DMS53 treated with DMSO at 0.1 percent for 48 hours (cell line): ENCODE results near the gene ADAM17.
"Not testable (repeated sequence)": the region's sequence is repeated elsewhere in the genome, so short reads cannot be mapped to it uniquely, and the experiment has no call there.

Experiments
- DNase-seq: peaks from one replicate; lab custom pipeline; 2025; ENCODE audit not compliant: unreplicated experiment; lab: John Stamatoyannopoulos, UW

ADAM17 gene

GRCh38 chr2:9555297-9556120 lies at the start of gene ADAM17:
TSS of gene ADAM17 (minus strand) at chr2:9555830. CDS start at chr2:9555605, 225 bp downstream.
- peak; percentile 85 for DNase-seq

GRCh38 chr2:9602412-9602811 lies 46.8 kb upstream of the ADAM17 start:
- no peak for DNase-seq

- no peak for DNase-seq
Observed at GRCh38 chr2:9601397-9601796, 45.8 kb upstream of the ADAM17 start.

GRCh38 chr2:9599430-9599829 lies 43.8 kb upstream of the ADAM17 start:
- DNase-seq, result no peak

- DNase-seq, result no peak
Observed at GRCh38 chr2:9596621-9597311, 41.1 kb upstream of the ADAM17 start.

GRCh38 chr2:9595746-9596145 lies 40.1 kb upstream of the ADAM17 start:
- no peak for DNase-seq

- not testable (repeated sequence) for DNase-seq
Observed at GRCh38 chr2:9595256-9595655, 39.6 kb upstream of the ADAM17 start.

GRCh38 chr2:9594366-9595054 lies 38.9 kb upstream of the ADAM17 start:
- DNase-seq, result no peak

GRCh38 chr2:9593925-9594324 lies 38.3 kb upstream of the ADAM17 start:
- no peak for DNase-seq

GRCh38 chr2:9592699-9593098 lies 37.1 kb upstream of the ADAM17 start:
- no peak for DNase-seq

- DNase-seq, result no peak
Observed at GRCh38 chr2:9590641-9591040, 35.0 kb upstream of the ADAM17 start.

GRCh38 chr2:9586465-9586864 lies 30.8 kb upstream of the ADAM17 start:
- no peak for DNase-seq

- no peak for DNase-seq
Observed at GRCh38 chr2:9585486-9585885, 29.9 kb upstream of the ADAM17 start.

- not testable (repeated sequence) for DNase-seq
Observed at GRCh38 chr2:9584902-9585301, 29.3 kb upstream of the ADAM17 start.

- no peak for DNase-seq
Observed at GRCh38 chr2:9582624-9583023, 27.0 kb upstream of the ADAM17 start.

GRCh38 chr2:9578467-9579235 lies 23.0 kb upstream of the ADAM17 start:
- DNase-seq, result no peak

GRCh38 chr2:9574331-9574730 lies 18.7 kb upstream of the ADAM17 start:
- DNase-seq, result no peak

- DNase-seq, result no peak
Observed at GRCh38 chr2:9573840-9574239, 18.2 kb upstream of the ADAM17 start.

- DNase-seq, result no peak
Observed at GRCh38 chr2:9573013-9573720, 17.5 kb upstream of the ADAM17 start.
